GM18858 (cell line): ENCODE measurements around the gene SNCAIP.

ENCODE experiments used
- ATAC-seq: cut with Tn5 transposase; IDR thresholded peaks from one replicate; pipeline ENCODE4 v1.9.1; 2021; ENCODE audit not compliant: unreplicated experiment

Gene SNCAIP

GRCh38 chr5:122493091-122494021, 181.3 kb downstream of the SNCAIP start:
- no peak for ATAC-seq

- ATAC-seq = no peak
These were observed 182.1 kb downstream of the SNCAIP start for GRCh38 chr5:122494109-122494508.

- ATAC-seq = no peak
These were observed 186.1 kb downstream of the SNCAIP start for GRCh38 chr5:122498163-122498562.

- no peak for ATAC-seq
These were observed 187.5 kb downstream of the SNCAIP start for GRCh38 chr5:122499585-122499984.

- ATAC-seq = no peak
These were observed 188.4 kb downstream of the SNCAIP start for GRCh38 chr5:122500245-122501088.

GRCh38 chr5:122501089-122501435, 189.0 kb downstream of the SNCAIP start:
- ATAC-seq = no peak

GRCh38 chr5:122507045-122507444, 195.0 kb downstream of the SNCAIP start:
- ATAC-seq = no peak

- no peak for ATAC-seq
These were observed 195.5 kb downstream of the SNCAIP start for GRCh38 chr5:122507581-122507980.

GRCh38 chr5:122508623-122509022, 196.6 kb downstream of the SNCAIP start:
- ATAC-seq = no peak
